HFFc6 (cell line): ENCODE data around the gene ZNF239. TPM values are rescaled to one million over a fixed set of nuclear protein-coding genes. Genes with fewer than 3 reads are reported as not detected.
A peak's percentile ranks its signal among the peaks of the same experiment; 100 is the strongest.

Experiments
- DNase-seq: peaks from one replicate; pipeline ENCODE4 v3.0.0-alpha.2; 2018
- H3K27ac Mint-ChIP-seq: 2 replicates; pipeline ENCODE4 v1.8.0; 2020; ENCODE audit warnings: mild to moderate bottlenecking, mixed read lengths
- H3K27me3 Mint-ChIP-seq: 2 replicates; pipeline ENCODE4 v1.8.0; 2021; ENCODE audit warnings: mild to moderate bottlenecking, moderate library complexity, mixed read lengths; ENCODE audit not compliant: insufficient read depth
- H3K36me3 Mint-ChIP-seq: 2 replicates; pipeline ENCODE4 v1.8.0; 2021; ENCODE audit warnings: low read depth, mixed read lengths
- H3K4me1 Mint-ChIP-seq: 2 replicates; pipeline ENCODE4 v1.8.0; 2020; ENCODE audit warnings: low read depth, mixed read lengths
- H3K4me3 Mint-ChIP-seq: 2 replicates; pipeline ENCODE4 v1.8.0; 2020; ENCODE audit warnings: mild to moderate bottlenecking, moderate library complexity, mixed read lengths
- H3K9me3 Mint-ChIP-seq: 2 replicates; pipeline ENCODE4 v1.8.0; 2020; ENCODE audit warnings: mild to moderate bottlenecking, mixed read lengths
- CTCF ChIP-seq: fragments of 200-600 bp; sonication (generic); IDR thresholded peaks from 2 replicates; pipeline ENCODE4 v1.5.0; 2021; ENCODE audit warnings: antibody characterized with exemption, mild to moderate bottlenecking
- long read RNA-seq: library from polyadenylated mRNA; unstranded; transcript quantifications from one replicate; pipeline ENCODE4 v2.0.0, GENCODE V29; 2019
- total RNA-seq, 6 experiments: library from RNA; stranded (reverse); fragmentation: NEBNext Ultra II Directional; extraction: Animal tissue kit (Norgen Biotek cat#: 25700); gene quantifications; 2 replicates in 1 of 6; 3 replicates in 5 of 6; pipeline ENCODE4 v1.2.3, GENCODE V29; 2021

The ZNF239 gene
- 1 to 10 TPM; 4.2 to 7.5 (median 4.7) TPM for total RNA-seq
- long read RNA-seq, partial matches to known transcripts: 3 of 8 reads
- long read RNA-seq, other reads (novel, unspliced or antisense): 3 of 8 reads

DNA sequence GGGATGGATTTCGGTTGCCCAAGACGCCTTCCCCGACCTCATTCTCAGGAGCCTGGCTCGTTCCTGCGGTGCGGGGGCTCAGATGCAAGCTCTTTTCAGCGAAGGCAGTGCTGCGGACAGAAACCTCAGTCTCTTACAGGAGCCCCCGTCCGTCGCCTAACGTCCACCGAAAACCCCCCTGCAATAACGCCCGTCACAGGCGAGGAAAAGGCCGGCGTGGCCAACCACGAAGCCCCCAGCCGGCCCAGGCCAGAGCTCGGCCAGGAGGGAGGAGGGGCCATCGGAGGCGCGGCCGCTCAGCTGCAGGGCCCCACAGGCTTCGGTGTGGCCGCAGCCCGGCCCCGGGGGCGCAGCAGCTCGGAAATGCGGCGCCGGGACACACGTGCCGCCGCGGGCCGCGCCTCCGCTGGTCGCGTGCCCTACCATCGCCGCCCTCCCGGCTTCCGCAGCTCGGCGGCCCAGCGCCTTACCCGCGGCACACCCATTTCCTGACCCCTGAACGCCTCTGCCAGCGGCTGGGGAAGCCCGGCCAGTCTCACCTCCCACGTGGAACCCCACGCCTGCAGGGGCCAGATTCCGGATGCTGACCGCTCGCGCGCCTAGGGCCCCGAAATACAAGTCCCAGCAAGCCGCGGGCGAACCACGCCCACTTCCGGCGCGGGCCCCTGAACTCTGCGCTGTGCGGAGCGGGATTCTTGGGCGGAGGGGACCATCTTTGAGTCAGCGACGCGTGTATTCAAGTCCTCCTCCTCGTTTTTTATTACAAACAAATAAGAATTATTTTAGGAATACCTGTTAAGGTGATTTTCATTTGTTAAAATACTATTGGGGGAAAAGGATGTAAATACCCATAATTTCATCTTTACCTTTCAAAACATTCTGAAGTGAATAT, at the start of gene ZNF239:
TSS of gene ZNF239 (minus strand) at position 616 of the 892 bp plus-strand sequence. CDS start 16,537 bp downstream, outside the sequence.
- no peak for TF ChIP-seq CTCF
- Mint-ChIP-seq H3K27ac (peak within 1 kb of the TSS; percentile 89), H3K4me1 (peaks cover 37% of the 10 kb centered on the region), H3K36me3 (peaks cover 20% of the 10 kb centered on the region), H3K4me3 (peak within 1 kb of the TSS; percentile 91), H3K27me3 (no peaks in the 10 kb centered on the region; the same call in 1 of the 2 replicates), H3K9me3 (peaks cover 14% of the 10 kb centered on the region)
- DNase-seq: peak; percentile 90

GRCh38 chr10:43623351-43623750, 48.9 kb upstream of the ZNF239 start:
- no peak overlapping the region for H3K27ac Mint-ChIP-seq
- peaks cover 16% of the 10 kb centered on the region for H3K4me1 Mint-ChIP-seq
- H3K27me3 Mint-ChIP-seq: no peaks in the 10 kb centered on the region
- H3K9me3 Mint-ChIP-seq: peaks cover 35% of the 10 kb centered on the region
- DNase-seq: no peak
- TF ChIP-seq CTCF: no peak
- peaks cover 27% of the 10 kb centered on the region for H3K36me3 Mint-ChIP-seq
- peak overlapping the region; percentile 74 for H3K4me3 Mint-ChIP-seq

- H3K27me3 Mint-ChIP-seq: no peaks in the 10 kb centered on the region
- no peak for TF ChIP-seq CTCF
- peaks cover 47% of the 10 kb centered on the region for H3K9me3 Mint-ChIP-seq
- peaks cover 38% of the 10 kb centered on the region for H3K36me3 Mint-ChIP-seq
- no peak for DNase-seq
- no peak overlapping the region for H3K4me3 Mint-ChIP-seq
- peaks cover 16% of the 10 kb centered on the region for H3K4me1 Mint-ChIP-seq
- H3K27ac Mint-ChIP-seq: no peak overlapping the region
Measured at GRCh38 chr10:43622038-43622437, 47.6 kb upstream of the ZNF239 start.

GRCh38 chr10:43619368-43619767, 45.0 kb upstream of the ZNF239 start:
- Mint-ChIP-seq H3K9me3 (peaks cover 73% of the 10 kb centered on the region), H3K36me3 (peaks cover 64% of the 10 kb centered on the region), H3K4me1 (peaks cover 16% of the 10 kb centered on the region), H3K4me3 (no peak overlapping the region), H3K27ac (no peak overlapping the region), H3K27me3 (no peaks in the 10 kb centered on the region)
- no peak for TF ChIP-seq CTCF
- no peak for DNase-seq

DNA sequence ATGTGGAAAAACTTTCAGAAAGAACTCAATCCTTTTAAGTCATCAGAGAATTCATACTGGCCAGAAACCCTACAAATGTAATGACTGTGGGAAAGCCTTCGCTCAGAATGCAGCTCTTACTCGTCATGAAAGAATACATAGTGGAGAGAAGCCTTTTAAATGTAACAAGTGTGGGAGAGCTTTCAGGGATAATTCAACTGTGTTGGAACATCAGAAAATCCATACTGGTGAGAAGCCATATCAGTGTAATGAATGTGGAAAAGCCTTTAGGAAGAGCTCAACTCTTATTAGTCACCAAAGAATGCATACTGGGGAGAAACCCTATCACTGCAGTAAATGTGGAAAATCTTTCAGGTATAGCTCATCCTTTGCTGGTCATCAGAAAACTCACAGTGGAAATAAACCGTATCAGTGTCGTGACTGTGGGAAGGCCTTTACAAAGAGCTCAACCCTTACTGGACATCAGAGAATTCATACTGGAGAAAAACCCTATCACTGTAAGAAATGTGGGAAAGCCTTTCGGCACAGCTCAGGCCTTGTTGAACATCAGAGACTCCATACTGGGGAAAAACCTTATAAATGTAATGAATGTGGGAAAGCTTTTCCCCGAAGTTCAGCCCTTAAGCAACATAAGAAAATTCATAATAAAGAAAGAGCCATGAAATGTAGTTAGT, 42.4 kb upstream of the ZNF239 start:
- peaks cover 3% of the 10 kb centered on the region; the same call in 1 of the 2 replicates for H3K27me3 Mint-ChIP-seq
- H3K4me3 Mint-ChIP-seq: no peak overlapping the region
- TF ChIP-seq CTCF: no peak
- no peak overlapping the region for H3K27ac Mint-ChIP-seq
- no peak for DNase-seq
- peaks cover 20% of the 10 kb centered on the region for H3K4me1 Mint-ChIP-seq
- peaks cover 76% of the 10 kb centered on the region for H3K9me3 Mint-ChIP-seq
- H3K36me3 Mint-ChIP-seq: peaks cover 63% of the 10 kb centered on the region
